ENCODE data around the gene NR2F1-AS1.

DNA sequence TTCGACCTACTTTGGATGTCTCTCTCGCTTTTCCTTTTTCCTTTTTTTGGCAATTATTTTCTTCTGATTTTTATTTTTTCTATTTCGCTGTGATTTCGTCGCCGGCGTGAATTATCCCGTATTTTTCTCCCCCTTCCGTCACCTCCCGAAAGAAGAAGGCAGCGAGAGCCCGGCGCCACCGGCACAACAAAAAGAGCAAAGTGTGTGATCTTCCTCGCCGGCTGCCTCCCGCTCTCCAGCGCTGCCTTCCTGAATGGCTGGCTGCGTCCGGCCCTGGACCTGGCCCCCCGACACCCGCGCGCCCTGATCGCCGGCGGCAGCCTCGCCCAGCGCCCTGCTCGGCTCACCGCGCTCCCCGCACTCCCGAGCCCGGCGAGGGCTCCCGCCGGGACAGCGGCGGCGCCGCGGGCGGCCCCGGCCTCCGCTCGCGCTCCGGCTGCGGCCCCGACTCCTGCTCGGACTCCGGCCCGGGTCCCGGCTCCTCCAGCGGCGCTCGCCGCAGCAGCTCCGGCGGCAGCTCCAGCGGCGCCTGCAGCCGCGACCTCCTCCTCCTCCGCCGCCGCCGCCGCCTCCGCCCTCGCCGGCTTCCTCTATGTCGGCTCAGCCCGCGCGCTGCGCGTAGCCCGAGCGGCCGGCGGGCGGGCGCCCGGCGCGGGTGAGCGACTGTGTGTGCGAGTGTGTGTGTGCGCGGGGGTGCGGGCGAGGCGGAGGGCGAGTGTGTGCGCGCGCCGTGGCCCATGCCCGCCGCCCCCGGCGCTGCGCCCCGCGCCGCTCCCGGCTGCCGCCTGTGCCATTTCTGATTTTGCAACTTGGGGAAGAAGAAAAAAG is 3.0 kb upstream of the NR2F1-AS1 start:
- TF ChIP-seq POLR2A (IDR thresholded peaks at IDR 0.05) (peak; percentile 9 to 52), CTCF (IDR thresholded peaks at IDR 0.05) (no peak), EP300 (IDR thresholded peaks at IDR 0.05) (no peak)
